ENCODE data around the gene PTGS1. TPM values are rescaled to one million over a fixed set of nuclear protein-coding genes. Genes with fewer than 3 reads are reported as not detected.
"Not testable (repeated sequence)": the region's sequence is repeated elsewhere in the genome, so short reads cannot be mapped to it uniquely, and the experiment has no call there.

The PTGS1 gene
- total RNA-seq: 100 to 1,000 TPM in 1 of 4 donors, 10 to 100 TPM in 3; 72.2 to 119 (median 84.1) TPM

GRCh38 chr9:122370869-122371755, at the start of gene PTGS1:
PTGS1 (plus strand) TSS chr9:122371024; CDS start chr9:122371085, 61 bp downstream.
- DNase-seq (ENCODE audit: extremely low spot score): no peak
- peak within 1 kb of the TSS; percentile 85 to 90 (median 86) for H3K27ac ChIP-seq (replicated peaks in 1 of 4)
- peak within 1 kb of the TSS; percentile 64 to 76 (median 67) for H3K4me3 ChIP-seq
- no peaks in the 10 kb centered on the region for H3K36me3 ChIP-seq
- peaks cover 26 to 78% (median 70%) of the 10 kb centered on the region in 4 donors for H3K4me1 ChIP-seq
- H3K27me3 ChIP-seq: no peaks in the 10 kb centered on the region
- H3K9me3 ChIP-seq: no peaks in the 10 kb centered on the region
- intact Hi-C loops (cut with DNase I): no loop called here
- TF ChIP-seq POLR2AphosphoS5 (IDR thresholded peaks at IDR 0.05): peak; percentile 55 to 90
- TF ChIP-seq POLR2A (IDR thresholded peaks at IDR 0.05; ENCODE audit: low read depth): no peak
- TF ChIP-seq EP300 (IDR thresholded peaks at IDR 0.05): no peak
- no peak for TF ChIP-seq CTCF (IDR thresholded peaks at IDR 0.05)
- 1% methylated on average over 26 of the region's 39 CpGs for WGBS

DNA sequence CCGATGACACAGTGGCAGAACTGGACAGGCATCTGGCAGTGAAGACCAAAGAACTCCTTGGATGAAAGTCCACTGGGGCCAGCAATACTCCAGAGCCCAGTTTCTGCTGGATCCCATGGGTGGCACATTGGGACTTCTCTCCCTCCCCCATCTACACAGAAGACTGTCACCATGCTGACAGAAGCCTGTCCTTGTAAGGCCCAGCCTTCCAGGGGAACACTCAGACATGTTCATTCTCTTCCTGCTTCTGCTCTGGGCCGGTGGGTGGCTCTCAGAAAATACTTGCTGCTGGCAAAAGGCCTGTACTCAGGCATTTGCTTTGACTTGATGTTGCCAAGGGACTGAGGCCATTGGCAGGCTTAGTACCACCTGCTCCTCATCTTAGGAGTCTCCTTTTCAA, 48.3 kb upstream of the PTGS1 start:
- intact Hi-C loops (cut with DNase I): no loop called here
- H3K27me3 ChIP-seq: no peaks in the 10 kb centered on the region
- H3K4me1 ChIP-seq: peaks cover 17 to 75% (median 70%) of the 10 kb centered on the region in 4 donors
- DNase-seq (ENCODE audit: extremely low spot score): no peak
- H3K9me3 ChIP-seq: no peaks in the 10 kb centered on the region
- TF ChIP-seq CTCF (IDR thresholded peaks at IDR 0.05) (no peak), POLR2A (IDR thresholded peaks at IDR 0.05; ENCODE audit: low read depth) (no peak), EP300 (IDR thresholded peaks at IDR 0.05) (no peak), POLR2AphosphoS5 (IDR thresholded peaks at IDR 0.05) (no peak)
- no peak overlapping the region for H3K4me3 ChIP-seq
- WGBS: 52% methylated on average over 2 of the region's 2 CpGs
- H3K36me3 ChIP-seq: peaks cover 15 to 32% (median 21%) of the 10 kb centered on the region in 4 donors
- peak overlapping the region in 3 of 4 donors; percentile 2 to 37 (median 24) for H3K27ac ChIP-seq (replicated peaks in 1 of 4)

- Histone ChIP-seq H3K27ac (replicated peaks in 1 of 4) (peak overlapping the region; percentile 22 to 48 (median 29)), H3K36me3 (peaks cover 15 to 32% (median 27%) of the 10 kb centered on the region in 4 donors), H3K4me1 (peaks cover 14 to 57% (median 52%) of the 10 kb centered on the region in 4 donors)
- H3K27me3 ChIP-seq; H3K9me3 ChIP-seq; H3K4me3 ChIP-seq; DNase-seq (ENCODE audit: extremely low spot score); intact Hi-C loops (cut with DNase I): not testable (repeated sequence)
- 41% methylated on average over 1 of the region's 1 CpG for WGBS
These were observed 46.2 kb upstream of the PTGS1 start for GRCh38 chr9:122324665-122325064.

GRCh38 chr9:122325124-122325523, 45.7 kb upstream of the PTGS1 start:
- no peaks in the 10 kb centered on the region for H3K9me3 ChIP-seq
- no peak for DNase-seq (ENCODE audit: extremely low spot score)
- H3K4me1 ChIP-seq: peaks cover 19 to 57% (median 51%) of the 10 kb centered on the region in 4 donors
- H3K4me3 ChIP-seq: no peak overlapping the region
- peak overlapping the region; percentile 22 to 48 (median 29) for H3K27ac ChIP-seq (replicated peaks in 1 of 4)
- intact Hi-C loops (cut with DNase I): no loop called here
- no peaks in the 10 kb centered on the region for H3K27me3 ChIP-seq
- H3K36me3 ChIP-seq: peaks cover 15 to 32% (median 29%) of the 10 kb centered on the region in 4 donors
- 10% methylated on average over 1 of the region's 1 CpG for WGBS
- TF ChIP-seq POLR2A (IDR thresholded peaks at IDR 0.05; ENCODE audit: low read depth) (no peak), CTCF (IDR thresholded peaks at IDR 0.05) (no peak), EP300 (IDR thresholded peaks at IDR 0.05) (no peak), POLR2AphosphoS5 (IDR thresholded peaks at IDR 0.05) (no peak)

- intact Hi-C loops (cut with DNase I): no loop called here
- no peaks in the 10 kb centered on the region for H3K27me3 ChIP-seq
- no peak overlapping the region for H3K27ac ChIP-seq (replicated peaks in 1 of 4)
- peaks cover 17 to 44% (median 36%) of the 10 kb centered on the region in 4 donors for H3K4me1 ChIP-seq
- H3K9me3 ChIP-seq: no peaks in the 10 kb centered on the region
- no peak overlapping the region for H3K4me3 ChIP-seq
- TF ChIP-seq POLR2AphosphoS5 (IDR thresholded peaks at IDR 0.05): no peak
- TF ChIP-seq EP300 (IDR thresholded peaks at IDR 0.05): no peak
- no peak for TF ChIP-seq CTCF (IDR thresholded peaks at IDR 0.05)
- no peak for TF ChIP-seq POLR2A (IDR thresholded peaks at IDR 0.05; ENCODE audit: low read depth)
- WGBS: 97% methylated on average over 2 of the region's 2 CpGs
- peaks cover 15 to 33% (median 28%) of the 10 kb centered on the region in 4 donors for H3K36me3 ChIP-seq
- no peak for DNase-seq (ENCODE audit: extremely low spot score)
These were observed 43.6 kb upstream of the PTGS1 start for GRCh38 chr9:122327175-122327574.
